Activated CD8-positive, alpha-beta T cell treated with anti-CD3 and anti-CD28 coated beads for 36 hours (primary cell): ENCODE data around the gene CIDEA. TPM values are rescaled to one million over a fixed set of nuclear protein-coding genes. Genes with fewer than 3 reads are reported as not detected.
A peak's percentile ranks its signal among the peaks of the same experiment; 100 is the strongest.
"Not testable (repeated sequence)": the region's sequence is repeated elsewhere in the genome, so short reads cannot be mapped to it uniquely, and the experiment has no call there.

Source experiments
- ATAC-seq: fragments of 200-7000 bp; cut with Tn5 transposase; one replicate; pipeline ENCODE4 v1.10.0; 2021; ENCODE audit warnings: mild to moderate bottlenecking, moderate library complexity
- CTCF ChIA-PET: fragments of 350-600 bp; sonication (Branson Sonifier 250); formaldehyde crosslinking; loops from one replicate; lab custom pipeline; 2021; ENCODE audit warnings: antibody characterized with exemption; lab: Charles Lee
- POLR2A ChIA-PET: fragments of 350-600 bp; sonication (Branson Sonifier 250); formaldehyde crosslinking; loops from one replicate; lab custom pipeline; 2021; ENCODE audit warnings: antibody characterized with exemption; lab: Charles Lee
- DNase-seq: peaks from one replicate; pipeline ENCODE4 v3.0.0-alpha.2; 2020
- H3K27ac Mint-ChIP-seq: one replicate; pipeline ENCODE4 v1.8.0; 2021; ENCODE audit warnings: mild to moderate bottlenecking, mixed read lengths
- H3K27me3 Mint-ChIP-seq: one replicate; pipeline ENCODE4 v1.8.0; 2021; ENCODE audit warnings: mixed read lengths
- H3K36me3 Mint-ChIP-seq: one replicate; pipeline ENCODE4 v1.8.0; 2021; ENCODE audit warnings: low read depth, mixed read lengths
- H3K4me1 Mint-ChIP-seq: one replicate; pipeline ENCODE4 v1.8.0; 2021; ENCODE audit warnings: low read depth, mixed read lengths
- H3K4me3 Mint-ChIP-seq: one replicate; pipeline ENCODE4 v1.8.0; 2021; ENCODE audit warnings: mild to moderate bottlenecking, moderate library complexity, mixed read lengths
- H3K9me3 Mint-ChIP-seq: one replicate; pipeline ENCODE4 v1.8.0; 2021; ENCODE audit warnings: mixed read lengths
- CTCF ChIP-seq: fragments of 200-600 bp; IDR thresholded peaks from one replicate; pipeline ENCODE4 v1.8.0; 2022; ENCODE audit warnings: antibody characterized with exemption, mild to moderate bottlenecking
- intact Hi-C: fragments of 100-400 bp; cut with micrococcal nuclease; formaldehyde crosslinking; loops from one replicate; pipeline ENCODE4 v1.10.0; 2022
- total RNA-seq, 2 experiments: library from RNA; stranded (reverse); gene quantifications; one replicate each; pipeline ENCODE4 v1.2.3, GENCODE V29; 2021

Gene CIDEA
- total RNA-seq, 2 experiments from 2014 or later: not detected

GRCh38 chr18:12242658-12243260 is 11.4 kb upstream of the CIDEA start:
- TF ChIP-seq CTCF: no peak
- CTCF ChIA-PET: no interaction called here

GRCh38 chr18:12243272-12243671 is 10.9 kb upstream of the CIDEA start:
- H3K4me3 Mint-ChIP-seq, ATAC-seq, H3K4me1 Mint-ChIP-seq, DNase-seq, H3K27ac Mint-ChIP-seq, POLR2A ChIA-PET, CTCF ChIA-PET, H3K27me3 Mint-ChIP-seq, H3K36me3 Mint-ChIP-seq, H3K9me3 Mint-ChIP-seq, intact Hi-C loops: not testable (repeated sequence)

More at GRCh38 chr18:12242658-12243260, 11.4 kb upstream of the CIDEA start:
- Mint-ChIP-seq H3K4me1 (no peaks in the 10 kb centered on the region), H3K27me3 (peaks cover 7% of the 10 kb centered on the region), H3K36me3 (no peaks in the 10 kb centered on the region), H3K9me3 (no peaks in the 10 kb centered on the region), H3K4me3 (no peak overlapping the region), H3K27ac (no peak overlapping the region)
- POLR2A ChIA-PET: no interaction called here
- intact Hi-C loops: no loop called here
- ATAC-seq (no peak), DNase-seq (no peak)

- TF ChIP-seq CTCF: no peak
- DNase-seq: no peak
- no peaks in the 10 kb centered on the region for H3K4me1 Mint-ChIP-seq
- no peaks in the 10 kb centered on the region for H3K9me3 Mint-ChIP-seq
- ChIA-PET CTCF (interaction anchor here (1.0 to 3.4 kb wide), 3 partner anchors 9 to 146 kb away, joined by 3 to 18 read pairs (median 10); no protein-coding TSS in a partner anchor), POLR2A (no interaction called here)
- no peak overlapping the region for H3K4me3 Mint-ChIP-seq
- no peak overlapping the region for H3K27ac Mint-ChIP-seq
- no peak for ATAC-seq
- H3K27me3 Mint-ChIP-seq: peaks cover 2% of the 10 kb centered on the region
- H3K36me3 Mint-ChIP-seq: no peaks in the 10 kb centered on the region
- intact Hi-C loops: no loop called here
These were observed 8.4 kb upstream of the CIDEA start for GRCh38 chr18:12245793-12246135.

- Mint-ChIP-seq H3K27ac (no peak overlapping the region), H3K4me3 (no peak overlapping the region), H3K9me3 (no peaks in the 10 kb centered on the region), H3K36me3 (no peaks in the 10 kb centered on the region), H3K27me3 (peaks cover 15% of the 10 kb centered on the region), H3K4me1 (no peaks in the 10 kb centered on the region)
- DNase-seq: peak; percentile 22
- TF ChIP-seq CTCF: peak; percentile 17
- no peak for ATAC-seq
- ChIA-PET CTCF (interaction anchor here (1.0 to 3.4 kb wide), 3 partner anchors 10 to 25 kb away, joined by 3 to 18 read pairs (median 10); no protein-coding TSS in a partner anchor), POLR2A (no interaction called here)
- intact Hi-C loops: no loop called here
These were observed 7.0 kb upstream of the CIDEA start for GRCh38 chr18:12246849-12247808.

- H3K36me3 Mint-ChIP-seq: no peaks in the 10 kb centered on the region
- ChIA-PET CTCF (interaction anchor here (1.0 to 3.4 kb wide), 2 partner anchors 11 to 24 kb away, joined by 3 to 18 read pairs; no protein-coding TSS in a partner anchor), POLR2A (no interaction called here)
- no peaks in the 10 kb centered on the region for H3K4me1 Mint-ChIP-seq
- H3K9me3 Mint-ChIP-seq: no peaks in the 10 kb centered on the region
- no peak for ATAC-seq
- intact Hi-C loops: no loop called here
- no peak for TF ChIP-seq CTCF
- H3K27ac Mint-ChIP-seq: no peak overlapping the region
- DNase-seq: no peak
- no peak overlapping the region for H3K4me3 Mint-ChIP-seq
- peaks cover 19% of the 10 kb centered on the region for H3K27me3 Mint-ChIP-seq
These were observed 6.2 kb upstream of the CIDEA start for GRCh38 chr18:12247946-12248345.
